Measurements from ENCODE around the gene SELENOH. TPM values are rescaled to one million over a fixed set of nuclear protein-coding genes. Genes with fewer than 3 reads are reported as not detected.

The SELENOH gene
- total RNA-seq, 4 donors from 2014 or later, result 78.2 to 117 (median 102) TPM

GRCh38 chr11:57772562-57772961 is 31.3 kb downstream of the SELENOH start:
- Histone ChIP-seq H3K4me3 (no peak overlapping the region), H3K9me3 (no peaks in the 10 kb centered on the region), H3K36me3 (no peaks in the 10 kb centered on the region), H3K27me3 (no peaks in the 10 kb centered on the region), H3K4me1 (peaks cover 53 to 97% (median 71%) of the 10 kb centered on the region in 4 donors), H3K27ac (peak overlapping the region in 3 of 4 donors; percentile 15 to 39 (median 29))
- intact Hi-C loops (cut with DNase I; ENCODE audit: low total_unique reads), result no loop called here
- no peak for DNase-seq
- in situ Hi-C loops (cut with MboI; ENCODE audit: low pct_ligation_motif_present in 1 of 4, low pct_unique_long_range_greater_than_20kb in 1 of 4, low sequenced_read_pairs in 3 of 4), result no loop called here
- WGBS, 2 donors (ENCODE audit: low coverage in 1 of 2), result 43 to 65% methylated on average over 3 to 4 of the region's 4 CpGs
- TF ChIP-seq POLR2A (IDR thresholded peaks at IDR 0.05) (no peak), CTCF (IDR thresholded peaks at IDR 0.05) (no peak), POLR2AphosphoS5 (IDR thresholded peaks at IDR 0.05) (no peak), EP300 (IDR thresholded peaks at IDR 0.05; ENCODE audit: low read depth) (no peak)

DNA sequence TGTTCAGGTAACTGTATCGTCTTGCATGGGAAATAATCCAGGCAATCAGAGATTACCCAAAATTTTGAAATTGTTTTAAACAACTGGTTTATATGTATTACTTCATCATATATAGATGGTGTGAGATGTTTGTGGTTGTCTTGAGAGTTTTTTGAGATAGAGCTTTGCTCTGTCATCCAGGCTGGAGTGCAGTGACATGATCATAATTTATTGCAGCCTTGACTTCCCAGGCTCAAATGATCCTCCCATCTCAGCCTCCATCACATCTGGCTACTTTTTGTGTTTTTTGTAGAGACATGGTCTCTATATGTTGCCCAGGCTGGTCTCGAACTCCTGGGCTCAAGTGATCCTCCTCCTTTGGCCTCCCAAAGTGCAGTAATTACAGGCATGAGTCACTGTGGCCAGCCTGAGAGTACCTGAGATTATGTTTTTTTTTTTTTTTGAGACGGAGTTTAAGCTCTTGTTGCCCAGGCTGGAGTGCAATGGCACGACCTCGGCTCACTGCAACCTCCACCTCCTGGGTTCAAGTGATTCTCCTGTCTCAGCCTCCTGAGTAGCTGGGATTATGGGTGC is 31.8 kb downstream of the SELENOH start:
- intact Hi-C loops (cut with DNase I; ENCODE audit: low total_unique reads), result no loop called here
- H3K27ac ChIP-seq, result peak overlapping the region in 3 of 4 donors; percentile 19 to 95 (median 39)
- H3K4me3 ChIP-seq, result no peak overlapping the region
- DNase-seq, result no peak
- TF ChIP-seq EP300 (IDR thresholded peaks at IDR 0.05; ENCODE audit: low read depth), result no peak
- TF ChIP-seq POLR2AphosphoS5 (IDR thresholded peaks at IDR 0.05), result no peak
- no peak for TF ChIP-seq CTCF (IDR thresholded peaks at IDR 0.05)
- TF ChIP-seq POLR2A (IDR thresholded peaks at IDR 0.05), result no peak
- in situ Hi-C loops (cut with MboI; ENCODE audit: low pct_ligation_motif_present in 1 of 4, low pct_unique_long_range_greater_than_20kb in 1 of 4, low sequenced_read_pairs in 3 of 4), result no loop called here
- 79 to 88% methylated on average over 1 to 5 of the region's 5 CpGs for WGBS, 2 donors (ENCODE audit: low coverage in 1 of 2)
- H3K36me3 ChIP-seq, result no peaks in the 10 kb centered on the region
- H3K27me3 ChIP-seq, result no peaks in the 10 kb centered on the region
- peaks cover 59 to 97% (median 72%) of the 10 kb centered on the region in 4 donors for H3K4me1 ChIP-seq
- no peaks in the 10 kb centered on the region for H3K9me3 ChIP-seq

- Histone ChIP-seq H3K4me3 (peak overlapping the region in 1 of 4 donors; percentile 4), H3K4me1 (peaks cover 75 to 100% (median 86%) of the 10 kb centered on the region in 4 donors), H3K36me3 (no peaks in the 10 kb centered on the region), H3K27me3 (no peaks in the 10 kb centered on the region), H3K9me3 (no peaks in the 10 kb centered on the region), H3K27ac (peak overlapping the region; percentile 93 to 95 (median 94))
- in situ Hi-C loops (cut with MboI; ENCODE audit: low pct_ligation_motif_present in 1 of 4, low pct_unique_long_range_greater_than_20kb in 1 of 4, low sequenced_read_pairs in 3 of 4) (no loop called here), intact Hi-C loops (cut with DNase I; ENCODE audit: low total_unique reads) (no loop called here)
- no peak for DNase-seq
- WGBS, 2 donors (ENCODE audit: low coverage in 1 of 2), result 16 to 39% methylated on average over 5 of the region's 5 CpGs
- TF ChIP-seq POLR2AphosphoS5 (IDR thresholded peaks at IDR 0.05), result no peak
- TF ChIP-seq CTCF (IDR thresholded peaks at IDR 0.05), result no peak
- no peak for TF ChIP-seq POLR2A (IDR thresholded peaks at IDR 0.05)
- TF ChIP-seq EP300 (IDR thresholded peaks at IDR 0.05; ENCODE audit: low read depth), result no peak
Observed at GRCh38 chr11:57775491-57775890, 34.2 kb downstream of the SELENOH start.

- no peak for DNase-seq
- Histone ChIP-seq H3K4me1 (peaks cover 76 to 100% (median 87%) of the 10 kb centered on the region in 4 donors), H3K4me3 (no peak overlapping the region), H3K27me3 (no peaks in the 10 kb centered on the region), H3K9me3 (no peaks in the 10 kb centered on the region), H3K27ac (peak overlapping the region; percentile 93 to 95 (median 94)), H3K36me3 (no peaks in the 10 kb centered on the region)
- 58 to 69% methylated on average over 2 to 3 of the region's 3 CpGs for WGBS, 2 donors (ENCODE audit: low coverage in 1 of 2)
- intact Hi-C loops (cut with DNase I; ENCODE audit: low total_unique reads), result no loop called here
- in situ Hi-C loops (cut with MboI; ENCODE audit: low pct_ligation_motif_present in 1 of 4, low pct_unique_long_range_greater_than_20kb in 1 of 4, low sequenced_read_pairs in 3 of 4), result no loop called here
- no peak for TF ChIP-seq POLR2A (IDR thresholded peaks at IDR 0.05)
- no peak for TF ChIP-seq POLR2AphosphoS5 (IDR thresholded peaks at IDR 0.05)
- TF ChIP-seq CTCF (IDR thresholded peaks at IDR 0.05), result no peak
- TF ChIP-seq EP300 (IDR thresholded peaks at IDR 0.05; ENCODE audit: low read depth), result no peak
Observed at GRCh38 chr11:57776031-57776521, 34.8 kb downstream of the SELENOH start.
